IPS-18c (cell line): Measurements from ENCODE around the gene TEAD4.

Experiments
- H3K4me3 ChIP-seq: 2 replicates; pipeline ENCODE4 v1.7.0; 2013; ENCODE audit warnings: low read depth, mild to moderate bottlenecking, low read length, moderate library complexity; ENCODE audit not compliant: insufficient read depth
- H3K9me3 ChIP-seq: one replicate; pipeline ENCODE4 v1.6.1; 2013; ENCODE audit warnings: mild to moderate bottlenecking, low read length, moderate library complexity; ENCODE audit not compliant: control insufficient read depth, insufficient read depth

The TEAD4 gene

GRCh38 chr12:2957816-2958431 lies 1.3 kb upstream of the TEAD4 start:
- Histone ChIP-seq H3K4me3 (peak overlapping the region; percentile 83), H3K9me3 (no peaks in the 10 kb centered on the region)

- H3K9me3 ChIP-seq: no peaks in the 10 kb centered on the region
- H3K4me3 ChIP-seq: peak overlapping the region; percentile 83
Observed at GRCh38 chr12:2958432-2959191, 585 bp upstream of the TEAD4 start.

- no peaks in the 10 kb centered on the region for H3K9me3 ChIP-seq
- peak overlapping the region; percentile 83 for H3K4me3 ChIP-seq
Observed at GRCh38 chr12:2959505-2960389, 550 bp downstream of the TEAD4 start.

- Histone ChIP-seq H3K4me3 (peak overlapping the region; percentile 83), H3K9me3 (no peaks in the 10 kb centered on the region)
Observed at GRCh38 chr12:2960390-2960956, 1.3 kb downstream of the TEAD4 start.

- H3K4me3 ChIP-seq: peak overlapping the region; percentile 83
Observed at GRCh38 chr12:2960996-2961616, 1.9 kb downstream of the TEAD4 start.

GRCh38 chr12:2961705-2962104 lies 2.5 kb downstream of the TEAD4 start:
- Histone ChIP-seq H3K4me3 (0 out of 2 replicates have a peak overlapping the region, but pooled peaks have one; percentile 83), H3K9me3 (no peaks in the 10 kb centered on the region)

More at GRCh38 chr12:2960996-2961616, 1.9 kb downstream of the TEAD4 start:
- H3K9me3 ChIP-seq: no peaks in the 10 kb centered on the region

GRCh38 chr12:2963154-2963759 lies 4.1 kb downstream of the TEAD4 start:
- Histone ChIP-seq H3K9me3 (no peaks in the 10 kb centered on the region), H3K4me3 (no peak overlapping the region; the same call in 1 of the 2 replicates)

- Histone ChIP-seq H3K4me3 (0 out of 2 replicates have a peak overlapping the region, but pooled peaks have one; percentile 28), H3K9me3 (no peaks in the 10 kb centered on the region)
Observed at GRCh38 chr12:2963760-2964292, 4.6 kb downstream of the TEAD4 start.

- no peak overlapping the region for H3K4me3 ChIP-seq
- no peaks in the 10 kb centered on the region for H3K9me3 ChIP-seq
Observed at GRCh38 chr12:2967651-2968050, 8.5 kb downstream of the TEAD4 start.

- H3K4me3 ChIP-seq: no peak overlapping the region
- no peaks in the 10 kb centered on the region for H3K9me3 ChIP-seq
Observed at GRCh38 chr12:2970744-2971143, 11.5 kb downstream of the TEAD4 start.

- H3K4me3 ChIP-seq: no peak overlapping the region
- H3K9me3 ChIP-seq: no peaks in the 10 kb centered on the region
Observed at GRCh38 chr12:2973566-2973965, 14.4 kb downstream of the TEAD4 start.

GRCh38 chr12:2974560-2974971 lies 15.4 kb downstream of the TEAD4 start:
- Histone ChIP-seq H3K4me3 (no peak overlapping the region), H3K9me3 (no peaks in the 10 kb centered on the region)

- no peaks in the 10 kb centered on the region for H3K9me3 ChIP-seq
- no peak overlapping the region for H3K4me3 ChIP-seq
Observed at GRCh38 chr12:2976581-2976996, 17.4 kb downstream of the TEAD4 start.

- no peaks in the 10 kb centered on the region for H3K9me3 ChIP-seq
- no peak overlapping the region for H3K4me3 ChIP-seq
Observed at GRCh38 chr12:2977776-2978175, 18.6 kb downstream of the TEAD4 start.

GRCh38 chr12:2979806-2980205 lies 20.6 kb downstream of the TEAD4 start:
- Histone ChIP-seq H3K9me3 (no peaks in the 10 kb centered on the region), H3K4me3 (no peak overlapping the region)

- H3K4me3 ChIP-seq: no peak overlapping the region
- H3K9me3 ChIP-seq: no peaks in the 10 kb centered on the region
Observed at GRCh38 chr12:2980630-2981029, 21.4 kb downstream of the TEAD4 start.
